GM18909 (cell line): ENCODE measurements around the gene HRG.

Source experiments
- ATAC-seq: cut with Tn5 transposase; IDR thresholded peaks from one replicate; pipeline ENCODE4 v1.9.1; 2021; ENCODE audit warnings: mild to moderate bottlenecking; ENCODE audit not compliant: unreplicated experiment, poor library complexity

The HRG gene

GRCh38 chr3:186637686-186638085, 28.1 kb upstream of the HRG start:
- ATAC-seq: no peak

GRCh38 chr3:186638259-186638658, 27.6 kb upstream of the HRG start:
- no peak for ATAC-seq

- no peak for ATAC-seq
These were observed 25.9 kb upstream of the HRG start, which contains the start of gene FETUB for GRCh38 chr3:186639778-186640472. Gene FETUB, plus strand, starts transcription at chr3:186640399. Its CDS starts 62 bp downstream, at chr3:186640461.

GRCh38 chr3:186640473-186640818, 25.4 kb upstream of the HRG start:
- no peak for ATAC-seq

GRCh38 chr3:186640929-186641328, 24.9 kb upstream of the HRG start:
- no peak for ATAC-seq

- ATAC-seq: no peak
These were observed 23.8 kb upstream of the HRG start for GRCh38 chr3:186642014-186642413.

- ATAC-seq: no peak
These were observed 22.3 kb upstream of the HRG start for GRCh38 chr3:186643493-186643892.

- no peak for ATAC-seq
These were observed 21.1 kb upstream of the HRG start for GRCh38 chr3:186644683-186645082.

GRCh38 chr3:186646106-186646505, 19.7 kb upstream of the HRG start:
- ATAC-seq: no peak

- ATAC-seq: no peak
These were observed 19.0 kb upstream of the HRG start for GRCh38 chr3:186646841-186647240.

- ATAC-seq: no peak
These were observed 17.0 kb upstream of the HRG start for GRCh38 chr3:186648851-186649250.

GRCh38 chr3:186651678-186652215, 14.1 kb upstream of the HRG start:
- ATAC-seq: no peak

GRCh38 chr3:186653080-186653707, 12.6 kb upstream of the HRG start:
- peak; percentile 96 for ATAC-seq

- no peak for ATAC-seq
These were observed 11.8 kb upstream of the HRG start for GRCh38 chr3:186653984-186654383.

GRCh38 chr3:186663361-186664118, 2.3 kb upstream of the HRG start:
- ATAC-seq: no peak

GRCh38 chr3:186664119-186664495, 1.7 kb upstream of the HRG start:
- ATAC-seq: no peak

GRCh38 chr3:186664506-186664905, 1.3 kb upstream of the HRG start:
- no peak for ATAC-seq

- no peak for ATAC-seq
These were observed 2.6 kb downstream of the HRG start for GRCh38 chr3:186668426-186668825.

- no peak for ATAC-seq
These were observed 3.7 kb downstream of the HRG start for GRCh38 chr3:186669378-186670084.

GRCh38 chr3:186670155-186670554, 4.3 kb downstream of the HRG start:
- no peak for ATAC-seq

GRCh38 chr3:186671051-186671450, 5.2 kb downstream of the HRG start:
- no peak for ATAC-seq
